HG03457 (cell line): ENCODE results near the gene TOLLIP.
"Not testable (repeated sequence)": the region's sequence is repeated elsewhere in the genome, so short reads cannot be mapped to it uniquely, and the experiment has no call there.

Experiments used
- ATAC-seq: cut with Tn5 transposase; IDR thresholded peaks from one replicate; pipeline ENCODE4 v1.9.1; 2021; ENCODE audit warnings: moderate number of reproducible peaks; ENCODE audit not compliant: unreplicated experiment

The TOLLIP gene

DNA sequence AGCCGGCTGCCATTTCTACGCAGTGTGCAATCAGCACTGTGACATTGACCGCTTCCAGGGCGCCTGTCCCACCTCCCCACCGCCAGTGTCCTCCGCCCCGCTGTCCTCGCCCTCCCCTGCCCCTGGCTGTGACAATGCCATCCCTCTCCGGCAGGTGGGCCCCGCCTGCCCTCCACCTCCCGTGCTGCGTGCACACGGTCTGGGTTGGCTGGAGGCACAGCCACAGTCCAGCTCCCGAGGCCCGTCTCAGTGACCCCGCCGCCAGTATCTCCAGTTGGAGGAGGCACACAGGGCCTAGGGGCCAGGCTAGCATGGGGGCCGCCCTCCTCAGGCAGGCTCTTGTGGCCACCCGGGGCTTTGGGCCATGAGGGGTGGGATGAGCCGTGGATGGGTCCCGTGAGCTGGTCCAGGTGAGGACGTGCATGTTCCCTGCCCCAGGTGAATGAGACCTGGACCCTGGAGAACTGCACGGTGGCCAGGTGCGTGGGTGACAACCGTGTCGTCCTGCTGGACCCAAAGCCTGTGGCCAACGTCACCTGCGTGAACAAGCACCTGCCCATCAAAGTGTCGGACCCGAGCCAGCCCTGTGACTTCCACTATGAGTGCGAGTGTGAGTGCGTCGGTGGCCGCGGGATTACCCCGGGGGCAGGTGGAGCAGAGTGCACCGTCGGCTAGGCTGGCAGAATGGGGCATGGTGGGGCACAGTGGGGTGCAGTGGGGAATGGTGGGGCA, 56.9 kb downstream of the TOLLIP start:
- ATAC-seq = no peak

DNA sequence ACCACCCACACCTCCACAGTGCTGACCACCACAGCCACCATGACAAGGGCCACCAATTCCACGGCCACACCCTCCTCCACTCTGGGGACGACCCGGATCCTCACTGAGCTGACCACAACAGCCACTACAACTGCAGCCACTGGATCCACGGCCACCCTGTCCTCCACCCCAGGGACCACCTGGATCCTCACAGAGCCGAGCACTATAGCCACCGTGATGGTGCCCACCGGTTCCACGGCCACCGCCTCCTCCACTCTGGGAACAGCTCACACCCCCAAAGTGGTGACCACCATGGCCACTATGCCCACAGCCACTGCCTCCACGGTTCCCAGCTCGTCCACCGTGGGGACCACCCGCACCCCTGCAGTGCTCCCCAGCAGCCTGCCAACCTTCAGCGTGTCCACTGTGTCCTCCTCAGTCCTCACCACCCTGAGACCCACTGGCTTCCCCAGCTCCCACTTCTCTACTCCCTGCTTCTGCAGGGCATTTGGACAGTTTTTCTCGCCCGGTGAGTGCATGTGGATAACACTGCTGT, 58.1 kb downstream of the TOLLIP start:
- no peak for ATAC-seq

DNA sequence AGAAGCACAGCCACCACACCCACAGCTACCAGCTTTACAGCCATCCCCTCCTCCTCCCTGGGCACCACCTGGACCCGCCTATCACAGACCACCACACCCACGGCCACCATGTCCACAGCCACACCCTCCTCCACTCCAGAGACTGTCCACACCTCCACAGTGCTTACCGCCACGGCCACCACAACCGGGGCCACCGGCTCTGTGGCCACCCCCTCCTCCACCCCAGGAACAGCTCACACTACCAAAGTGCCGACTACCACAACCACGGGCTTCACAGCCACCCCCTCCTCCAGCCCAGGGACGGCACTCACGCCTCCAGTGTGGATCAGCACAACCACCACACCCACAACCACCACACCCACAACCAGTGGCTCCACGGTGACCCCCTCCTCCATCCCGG, 59.0 kb downstream of the TOLLIP start:
- not testable (repeated sequence) for ATAC-seq

DNA sequence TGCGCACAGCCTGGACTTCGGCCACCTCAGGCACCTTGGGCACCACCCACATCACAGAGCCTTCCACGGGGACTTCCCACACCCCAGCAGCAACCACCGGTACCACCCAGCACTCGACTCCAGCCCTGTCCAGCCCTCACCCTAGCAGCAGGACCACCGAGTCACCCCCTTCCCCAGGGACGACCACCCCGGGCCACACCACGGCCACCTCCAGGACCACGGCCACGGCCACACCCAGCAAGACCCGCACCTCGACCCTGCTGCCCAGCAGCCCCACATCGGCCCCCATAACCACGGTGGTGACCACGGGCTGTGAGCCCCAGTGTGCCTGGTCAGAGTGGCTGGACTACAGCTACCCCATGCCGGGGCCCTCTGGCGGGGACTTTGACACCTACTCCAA, 60.5 kb downstream of the TOLLIP start:
- not testable (repeated sequence) for ATAC-seq

DNA sequence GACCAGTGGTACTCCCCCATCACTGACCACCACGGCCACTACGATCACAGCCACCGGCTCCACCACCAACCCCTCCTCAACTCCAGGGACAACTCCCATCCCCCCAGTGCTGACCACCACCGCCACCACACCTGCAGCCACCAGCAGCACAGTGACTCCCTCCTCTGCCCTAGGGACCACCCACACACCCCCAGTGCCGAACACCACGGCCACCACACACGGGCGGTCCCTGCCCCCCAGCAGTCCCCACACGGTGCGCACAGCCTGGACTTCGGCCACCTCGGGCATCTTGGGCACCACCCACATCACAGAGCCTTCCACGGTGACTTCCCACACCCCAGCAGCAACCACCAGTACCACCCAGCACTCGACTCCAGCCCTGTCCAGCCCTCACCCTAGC, 62.4 kb downstream of the TOLLIP start:
- ATAC-seq = not testable (repeated sequence)

DNA sequence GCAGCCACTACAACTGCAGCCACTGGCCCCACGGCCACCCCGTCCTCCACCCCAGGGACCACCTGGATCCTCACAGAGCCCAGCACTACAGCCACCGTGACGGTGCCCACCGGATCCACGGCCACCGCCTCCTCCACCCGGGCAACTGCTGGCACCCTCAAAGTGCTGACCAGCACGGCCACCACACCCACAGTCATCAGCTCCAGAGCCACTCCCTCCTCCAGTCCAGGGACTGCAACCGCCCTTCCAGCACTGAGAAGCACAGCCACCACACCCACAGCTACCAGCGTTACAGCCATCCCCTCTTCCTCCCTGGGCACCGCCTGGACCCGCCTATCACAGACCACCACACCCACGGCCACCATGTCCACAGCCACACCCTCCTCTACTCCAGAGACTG, 63.1 kb downstream of the TOLLIP start:
- not testable (repeated sequence) for ATAC-seq

DNA sequence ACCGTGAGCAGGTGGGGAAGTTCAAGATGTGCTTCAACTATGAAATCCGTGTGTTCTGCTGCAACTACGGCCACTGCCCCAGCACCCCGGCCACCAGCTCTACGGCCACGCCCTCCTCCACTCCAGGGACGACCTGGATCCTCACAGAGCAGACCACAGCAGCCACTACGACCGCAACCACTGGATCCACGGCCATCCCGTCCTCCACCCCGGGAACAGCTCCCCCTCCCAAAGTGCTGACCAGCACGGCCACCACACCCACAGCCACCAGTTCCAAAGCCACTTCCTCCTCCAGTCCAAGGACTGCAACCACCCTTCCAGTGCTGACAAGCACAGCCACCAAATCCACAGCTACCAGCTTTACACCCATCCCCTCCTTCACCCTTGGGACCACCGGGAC, 63.7 kb downstream of the TOLLIP start:
- not testable (repeated sequence) for ATAC-seq

DNA sequence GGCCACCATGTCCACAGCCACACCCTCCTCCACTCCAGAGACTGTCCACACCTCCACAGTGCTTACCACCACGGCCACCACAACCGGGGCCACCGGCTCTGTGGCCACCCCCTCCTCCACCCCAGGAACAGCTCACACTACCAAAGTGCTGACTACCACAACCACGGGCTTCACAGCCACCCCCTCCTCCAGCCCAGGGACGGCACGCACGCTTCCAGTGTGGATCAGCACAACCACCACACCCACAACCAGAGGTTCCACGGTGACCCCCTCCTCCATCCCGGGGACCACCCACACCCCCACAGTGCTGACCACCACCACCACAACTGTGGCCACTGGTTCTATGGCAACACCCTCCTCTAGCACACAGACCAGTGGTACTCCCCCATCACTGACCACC, 64.9 kb downstream of the TOLLIP start:
- not testable (repeated sequence) for ATAC-seq

DNA sequence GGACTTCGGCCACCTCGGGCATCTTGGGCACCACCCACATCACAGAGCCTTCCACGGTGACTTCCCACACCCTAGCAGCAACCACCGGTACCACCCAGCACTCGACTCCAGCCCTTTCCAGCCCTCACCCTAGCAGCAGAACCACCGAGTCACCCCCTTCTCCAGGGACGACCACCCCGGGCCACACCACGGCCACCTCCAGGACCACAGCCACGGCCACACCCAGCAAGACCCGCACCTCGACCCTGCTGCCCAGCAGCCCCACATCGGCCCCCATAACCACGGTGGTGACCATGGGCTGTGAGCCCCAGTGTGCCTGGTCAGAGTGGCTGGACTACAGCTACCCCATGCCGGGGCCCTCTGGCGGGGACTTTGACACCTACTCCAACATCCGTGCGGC, 65.9 kb downstream of the TOLLIP start:
- not testable (repeated sequence) for ATAC-seq

DNA sequence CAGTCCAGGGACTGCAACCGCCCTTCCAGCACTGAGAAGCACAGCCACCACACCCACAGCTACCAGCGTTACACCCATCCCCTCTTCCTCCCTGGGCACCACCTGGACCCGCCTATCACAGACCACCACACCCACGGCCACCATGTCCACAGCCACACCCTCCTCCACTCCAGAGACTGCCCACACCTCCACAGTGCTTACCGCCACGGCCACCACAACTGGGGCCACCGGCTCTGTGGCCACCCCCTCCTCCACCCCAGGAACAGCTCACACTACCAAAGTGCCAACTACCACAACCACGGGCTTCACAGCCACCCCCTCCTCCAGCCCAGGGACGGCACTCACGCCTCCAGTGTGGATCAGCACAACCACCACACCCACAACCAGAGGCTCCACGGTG, 66.7 kb downstream of the TOLLIP start:
- ATAC-seq = not testable (repeated sequence)

DNA sequence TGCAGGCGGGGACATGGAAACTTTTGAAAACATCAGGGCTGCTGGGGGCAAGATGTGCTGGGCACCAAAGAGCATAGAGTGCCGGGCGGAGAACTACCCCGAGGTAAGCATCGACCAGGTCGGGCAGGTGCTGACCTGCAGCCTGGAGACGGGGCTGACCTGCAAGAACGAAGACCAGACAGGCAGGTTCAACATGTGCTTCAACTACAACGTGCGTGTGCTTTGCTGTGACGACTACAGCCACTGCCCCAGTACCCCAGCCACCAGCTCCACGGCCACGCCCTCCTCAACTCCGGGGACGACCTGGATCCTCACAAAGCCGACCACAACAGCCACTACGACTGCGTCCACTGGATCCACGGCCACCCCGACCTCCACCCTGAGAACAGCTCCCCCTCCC, 67.1 kb downstream of the TOLLIP start:
- no peak for ATAC-seq

DNA sequence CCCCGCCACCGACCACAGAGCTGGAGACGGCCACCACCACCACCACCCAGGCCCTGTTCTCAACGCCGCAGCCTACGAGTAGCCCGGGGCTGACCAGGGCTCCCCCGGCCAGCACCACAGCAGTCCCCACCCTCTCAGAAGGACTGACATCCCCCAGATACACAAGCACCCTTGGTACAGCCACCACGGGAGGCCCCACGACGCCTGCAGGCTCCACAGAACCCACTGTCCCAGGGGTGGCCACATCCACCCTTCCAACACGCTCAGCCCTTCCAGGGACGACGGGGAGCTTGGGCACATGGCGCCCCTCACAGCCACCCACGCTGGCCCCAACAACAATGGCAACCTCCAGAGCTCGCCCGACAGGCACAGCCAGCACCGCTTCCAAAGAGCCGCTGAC, 67.7 kb downstream of the TOLLIP start:
- ATAC-seq = no peak

DNA sequence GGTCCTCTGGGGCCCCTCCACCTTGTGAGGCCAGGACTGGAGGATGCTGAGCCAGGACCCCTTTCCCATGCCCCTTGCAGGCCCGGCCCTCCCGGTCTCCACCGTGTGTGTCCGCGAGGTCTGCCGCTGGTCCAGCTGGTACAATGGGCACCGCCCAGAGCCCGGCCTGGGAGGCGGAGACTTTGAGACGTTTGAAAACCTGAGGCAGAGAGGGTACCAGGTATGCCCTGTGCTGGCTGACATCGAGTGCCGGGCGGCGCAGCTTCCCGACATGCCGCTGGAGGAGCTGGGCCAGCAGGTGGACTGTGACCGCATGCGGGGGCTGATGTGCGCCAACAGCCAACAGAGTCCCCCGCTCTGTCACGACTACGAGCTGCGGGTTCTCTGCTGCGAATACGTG, 68.7 kb downstream of the TOLLIP start:
- no peak for ATAC-seq

DNA sequence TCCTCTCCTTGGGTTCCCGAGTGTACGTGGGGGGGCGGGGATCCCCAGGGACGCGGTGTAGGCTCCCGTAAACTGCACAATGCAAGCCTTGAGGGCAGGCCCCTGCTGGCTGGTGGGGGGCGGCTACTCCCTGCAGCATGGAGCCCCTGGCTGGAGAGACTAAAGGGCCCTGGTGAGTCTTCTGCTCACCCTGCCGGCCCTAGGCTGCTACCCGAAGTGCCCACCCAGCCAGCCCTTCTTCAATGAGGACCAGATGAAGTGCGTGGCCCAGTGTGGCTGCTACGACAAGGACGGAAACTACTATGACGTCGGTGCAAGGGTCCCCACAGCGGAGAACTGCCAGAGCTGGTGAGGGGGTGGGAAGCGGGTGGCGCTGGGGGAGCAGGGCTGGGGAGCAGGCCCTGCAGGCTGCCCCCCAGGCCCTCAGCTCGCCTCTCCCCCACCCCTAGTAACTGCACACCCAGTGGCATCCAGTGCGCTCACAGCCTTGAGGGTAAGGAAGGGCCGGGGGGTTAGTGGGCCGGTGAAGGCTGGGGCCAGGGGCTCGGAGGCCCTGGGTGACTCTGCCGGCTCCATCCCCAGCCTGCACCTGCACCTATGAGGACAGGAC, 69.7 kb downstream of the TOLLIP start:
- ATAC-seq = no peak

DNA sequence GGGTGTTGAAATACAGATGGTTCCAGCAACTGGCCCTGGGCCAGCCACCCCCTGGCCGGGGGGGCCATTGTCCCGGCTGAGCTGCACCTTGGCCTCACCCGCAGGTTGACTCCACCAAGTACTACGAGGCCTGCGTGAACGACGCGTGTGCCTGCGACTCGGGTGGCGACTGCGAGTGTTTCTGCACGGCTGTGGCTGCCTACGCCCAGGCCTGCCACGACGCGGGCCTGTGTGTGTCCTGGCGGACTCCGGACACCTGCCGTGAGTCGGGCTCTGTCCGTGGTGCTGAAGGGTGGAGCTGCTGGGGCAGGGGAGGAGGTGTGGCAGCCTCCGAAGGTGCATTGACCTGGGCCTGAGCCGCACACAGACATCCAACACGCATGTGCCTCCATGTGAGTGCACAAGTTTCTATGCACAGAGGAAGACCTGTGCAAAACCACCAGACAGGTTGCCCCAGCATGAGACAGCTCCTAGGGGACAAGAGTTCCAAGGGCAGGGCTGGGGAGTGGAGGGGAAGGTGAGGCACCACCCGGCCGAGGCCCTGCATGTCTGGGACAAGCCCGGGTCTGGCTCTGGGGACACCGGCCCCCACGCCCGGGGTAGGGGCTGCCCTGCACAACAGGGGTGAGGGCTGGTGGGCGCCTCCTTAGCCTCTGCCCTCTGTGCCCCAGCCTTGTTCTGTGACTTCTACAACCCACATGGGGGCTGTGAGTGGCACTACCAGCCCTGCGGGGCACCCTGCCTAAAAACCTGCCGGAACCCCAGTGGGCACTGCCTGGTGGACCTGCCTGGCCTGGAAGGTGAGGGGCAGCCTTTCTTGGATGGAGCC, 70.5 kb downstream of the TOLLIP start:
- no peak for ATAC-seq

DNA sequence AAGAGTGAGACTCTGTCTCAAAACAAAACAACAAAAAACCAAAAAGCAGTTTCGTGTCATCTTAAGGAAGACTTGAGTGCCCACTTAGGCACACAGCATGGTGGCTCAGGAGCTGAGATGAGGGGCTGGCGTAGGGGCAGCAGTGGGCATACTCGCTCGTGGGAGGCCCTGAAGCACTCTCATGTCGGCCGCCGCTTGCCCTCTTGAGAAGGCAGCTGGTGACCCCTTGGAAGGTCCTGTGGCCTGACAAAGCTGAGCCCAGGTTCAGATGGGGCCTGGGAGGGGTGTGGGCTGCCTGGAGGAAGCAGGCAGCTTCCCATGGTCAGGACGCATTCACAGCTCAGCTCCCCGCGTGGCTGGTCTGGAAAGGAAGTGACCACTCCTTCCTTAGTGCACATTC, 71.6 kb downstream of the TOLLIP start:
- ATAC-seq = no peak

DNA sequence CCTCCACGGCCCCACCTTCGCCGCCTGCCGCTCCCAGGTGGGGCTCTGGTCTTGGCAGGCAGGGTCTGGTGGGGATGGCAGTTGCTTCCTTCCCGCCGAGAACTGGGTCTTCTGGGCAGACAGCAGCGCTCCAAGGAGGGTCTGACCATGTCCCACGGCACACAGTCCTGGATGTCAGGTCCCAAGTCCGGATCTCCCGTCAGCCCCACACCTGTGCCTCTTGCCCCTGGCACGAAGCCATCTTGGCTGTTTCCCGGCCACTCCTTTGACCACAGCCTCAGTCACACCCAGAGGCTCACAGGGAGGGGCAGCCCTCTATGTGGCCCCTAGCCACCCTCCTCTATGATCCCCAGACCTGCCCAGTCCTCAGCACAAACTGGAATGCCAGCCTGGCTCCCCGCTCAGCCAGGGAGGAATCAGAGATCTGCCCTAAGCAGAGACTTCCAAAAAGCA, 72.3 kb downstream of the TOLLIP start:
- no peak for ATAC-seq

DNA sequence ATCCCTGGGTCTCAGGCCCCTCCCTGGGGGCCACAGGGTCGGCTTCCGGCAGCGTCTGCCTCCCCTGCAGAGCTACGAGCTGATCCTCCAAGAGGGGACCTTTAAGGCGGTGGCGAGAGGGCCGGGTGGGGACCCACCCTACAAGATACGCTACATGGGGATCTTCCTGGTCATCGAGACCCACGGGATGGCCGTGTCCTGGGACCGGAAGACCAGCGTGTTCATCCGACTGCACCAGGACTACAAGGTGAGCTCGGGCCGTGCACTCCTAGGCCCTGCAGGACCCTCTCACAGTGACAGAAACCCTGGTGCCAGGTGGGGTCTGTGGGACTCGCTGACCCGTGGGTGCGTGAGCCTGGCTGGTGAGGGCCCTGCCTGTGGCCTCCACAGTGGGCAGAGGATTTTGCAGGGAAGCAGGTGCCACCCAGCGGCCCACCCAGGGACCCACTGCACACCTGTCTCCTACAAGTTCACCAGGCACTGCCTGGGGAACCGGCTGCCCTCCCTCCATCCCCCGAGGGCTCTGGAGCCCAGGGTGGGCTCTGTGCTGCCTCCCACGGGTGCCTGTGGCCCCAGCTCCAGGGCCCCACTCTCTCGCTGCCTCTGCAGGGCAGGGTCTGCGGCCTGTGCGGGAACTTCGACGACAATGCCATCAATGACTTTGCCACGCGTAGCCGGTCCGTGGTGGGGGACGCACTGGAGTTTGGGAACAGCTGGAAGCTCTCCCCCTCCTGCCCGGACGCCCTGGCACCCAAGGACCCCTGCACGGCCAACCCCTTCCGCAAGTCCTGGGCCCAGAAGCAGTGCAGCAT, 72.9 kb downstream of the TOLLIP start:
- no peak for ATAC-seq

DNA sequence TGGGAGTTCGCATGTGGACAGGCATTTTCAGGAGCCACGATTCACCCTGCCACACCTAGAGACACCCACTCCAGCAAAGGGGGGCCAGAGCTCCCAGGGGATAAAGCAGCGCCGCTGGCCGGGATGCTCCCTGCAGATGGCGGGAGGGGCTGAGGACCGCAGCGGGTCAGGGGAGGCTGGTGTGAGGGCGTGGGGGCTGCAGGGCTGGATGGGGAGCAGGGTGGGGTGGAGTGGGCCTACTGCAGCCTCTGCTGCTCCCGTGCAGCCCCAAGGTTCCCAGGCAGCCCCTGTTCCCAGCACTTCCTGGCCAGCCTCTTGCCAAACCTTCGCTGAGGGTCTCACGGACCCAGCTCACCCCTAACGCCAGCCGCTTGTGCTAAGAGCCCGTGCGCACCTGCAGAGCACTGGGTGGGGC, 73.5 kb downstream of the TOLLIP start:
- ATAC-seq = no peak

DNA sequence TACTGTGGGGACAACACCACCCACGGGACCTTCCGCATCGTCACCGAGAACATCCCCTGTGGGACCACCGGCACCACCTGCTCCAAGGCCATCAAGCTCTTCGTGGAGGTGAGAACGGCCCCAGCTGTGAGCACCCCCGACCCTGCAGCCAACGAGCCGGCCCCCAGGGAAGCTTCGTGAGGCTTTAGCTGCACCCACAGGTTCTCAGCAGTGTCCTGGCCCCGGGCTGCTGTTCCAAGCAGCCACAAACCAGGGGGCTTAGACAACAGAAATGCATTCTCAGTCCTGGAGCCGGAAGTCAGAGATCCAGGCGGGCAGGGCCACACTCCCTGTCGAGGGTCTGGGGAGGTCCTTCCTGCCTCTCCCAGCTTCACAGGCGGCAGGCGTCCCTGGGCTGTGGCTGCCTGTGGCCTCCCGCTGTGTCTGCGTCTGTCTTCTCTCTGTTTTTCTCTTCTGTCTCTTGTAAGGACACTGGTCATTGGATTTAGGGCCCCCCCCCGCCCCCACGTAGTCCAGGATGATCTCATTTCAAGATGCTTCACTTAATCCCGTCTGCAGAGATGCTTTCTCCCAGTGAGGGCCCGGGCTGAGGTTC, 74.0 kb downstream of the TOLLIP start:
- ATAC-seq = no peak
